Kidney tubule cell (primary cell): ENCODE data around the gene DLL1.

Experiments
- DNase-seq: peaks from one replicate; pipeline ENCODE4 v3.0.0-alpha.2; 2018; ENCODE audit warnings: low spot score

DLL1 gene

DNA sequence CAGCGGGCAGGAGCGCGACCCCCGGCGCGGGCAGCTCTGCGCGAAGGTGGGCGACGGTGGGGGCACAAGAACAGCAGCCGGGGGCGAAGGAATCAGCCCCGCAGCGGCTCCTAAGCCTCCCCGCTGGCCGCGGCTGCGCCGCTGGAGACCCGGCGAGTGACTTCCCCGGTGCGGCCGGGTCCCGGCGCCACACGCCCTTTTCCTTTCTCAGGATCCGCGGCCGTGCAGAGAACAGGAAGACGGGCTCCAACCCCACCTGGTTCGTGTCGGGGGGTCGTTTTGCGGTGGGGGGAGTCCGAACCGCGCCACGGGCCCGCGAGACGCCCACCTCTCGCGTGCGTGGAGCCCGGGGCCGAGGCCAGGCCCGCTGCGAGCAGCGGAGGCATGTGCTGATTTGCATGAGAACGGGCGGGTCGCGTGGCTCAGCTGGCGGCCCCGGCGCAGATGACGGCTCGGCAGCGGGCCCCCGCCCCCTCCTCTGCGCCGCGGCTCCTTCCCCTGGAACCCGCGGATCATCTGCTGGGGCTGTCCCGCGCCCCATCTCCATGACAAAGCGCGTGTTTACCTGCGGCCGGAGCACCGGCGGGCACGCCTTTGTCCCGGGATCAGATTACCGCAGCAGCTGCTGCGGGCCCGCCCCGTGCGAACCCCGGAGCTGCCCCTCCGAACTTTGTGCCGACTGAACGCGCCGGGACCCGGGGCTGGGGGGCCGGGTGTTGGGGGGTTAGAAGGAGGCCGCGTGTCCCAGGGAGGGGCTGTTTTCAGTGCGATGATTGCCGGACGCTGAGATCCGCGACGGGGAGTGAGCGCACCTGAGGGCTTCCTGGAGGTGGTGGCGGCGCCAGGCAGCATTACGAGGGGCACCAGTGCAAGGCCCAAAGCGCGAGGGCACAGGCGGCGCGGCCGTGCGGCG, 4.9 kb upstream of the DLL1 start:
- DNase-seq = peak; percentile 26

DNA sequence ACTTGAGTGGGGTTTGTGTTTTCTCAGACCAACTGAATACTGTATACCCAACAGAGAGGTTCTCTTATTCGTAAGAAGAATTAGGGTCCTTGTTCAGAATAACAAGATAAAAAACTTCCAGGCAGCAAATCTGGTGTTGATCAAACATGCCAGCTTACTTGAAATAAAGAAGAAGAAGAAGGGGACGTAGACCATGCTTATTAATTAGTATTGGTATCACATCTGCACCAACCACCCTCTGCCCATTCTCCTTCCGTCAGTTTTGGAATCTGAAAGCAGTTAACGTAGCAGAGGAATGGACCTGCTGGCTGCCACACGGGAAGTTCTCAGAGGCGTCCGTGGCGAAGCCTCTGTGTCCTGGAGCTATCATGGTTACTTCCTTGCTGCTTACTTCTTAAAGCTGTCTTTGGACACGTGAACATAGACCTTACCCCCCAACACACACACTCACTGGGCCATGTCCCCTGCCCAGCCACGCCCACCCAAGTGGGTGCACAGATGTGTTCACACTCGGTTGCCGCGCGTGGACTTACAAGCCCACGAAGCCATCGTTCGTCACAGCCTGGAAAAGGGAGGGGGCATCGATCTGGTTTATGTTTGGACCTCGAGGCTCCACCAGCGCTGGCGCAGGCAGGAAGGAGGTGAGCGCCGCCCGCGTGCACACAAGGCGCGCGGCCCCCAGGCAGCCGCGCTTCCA, 4.1 kb upstream of the DLL1 start:
- no peak for DNase-seq

DNA sequence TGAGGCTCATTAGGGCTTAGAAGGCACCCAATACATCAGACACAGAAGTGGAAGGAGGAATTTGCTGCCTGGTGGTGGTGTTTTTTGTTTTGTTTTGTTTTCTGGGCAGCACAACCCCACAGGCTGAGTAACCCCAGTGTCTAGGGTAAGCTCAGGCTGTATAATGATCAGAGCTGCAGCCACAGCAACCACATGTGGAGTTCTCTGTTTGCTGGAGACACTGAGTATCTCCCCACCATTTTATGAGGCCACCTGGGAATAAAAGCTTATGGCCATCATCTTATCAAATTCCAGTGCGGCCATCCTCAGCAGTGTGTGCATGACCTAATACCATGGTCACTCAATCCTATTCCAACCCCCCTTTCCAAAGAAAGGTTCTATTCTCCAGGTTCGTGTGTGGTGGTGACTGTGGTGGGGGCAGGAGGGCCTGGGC, 3.4 kb upstream of the DLL1 start:
- peak; percentile 18 for DNase-seq

- no peak for DNase-seq
Observed at GRCh38 chr6:170293341-170294231, 2.7 kb upstream of the DLL1 start.

DNA sequence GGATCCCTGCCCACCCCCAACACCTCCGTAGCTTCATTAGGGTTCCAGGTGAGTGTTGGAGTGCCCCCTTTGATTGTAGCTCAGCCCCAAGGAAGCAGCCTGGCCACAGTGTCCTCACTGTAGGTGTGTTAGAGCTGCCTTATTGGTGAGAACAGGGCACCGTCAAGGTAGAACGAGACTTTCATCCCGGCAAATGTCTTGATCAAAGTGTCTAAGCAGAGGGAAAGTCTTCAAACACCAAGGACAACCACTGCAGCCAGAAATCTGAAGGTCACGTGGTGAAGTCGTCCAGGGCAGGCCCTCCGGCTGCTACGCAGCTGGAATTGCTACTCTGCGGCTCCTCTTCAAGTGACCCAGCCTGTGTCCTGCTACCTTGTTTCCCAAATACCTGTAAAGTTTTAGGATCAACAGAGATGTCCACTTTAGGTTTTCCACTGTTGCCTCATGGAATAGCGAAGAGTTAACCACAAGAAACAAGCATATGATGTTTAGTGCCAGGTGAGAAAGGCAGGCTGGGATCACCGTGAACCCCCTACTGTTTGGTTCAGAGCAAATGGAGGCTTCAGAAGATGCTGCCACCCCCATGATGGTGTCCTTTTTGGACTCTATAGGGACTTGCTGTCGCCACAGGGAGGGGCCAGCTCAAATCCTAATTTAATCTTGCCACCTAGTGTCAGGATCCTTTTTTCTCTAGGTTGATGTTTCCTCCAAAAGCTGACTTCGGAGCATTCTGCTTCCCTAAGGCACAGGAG, 1.7 kb upstream of the DLL1 start:
- no peak for DNase-seq

- no peak for DNase-seq
Observed at GRCh38 chr6:170292111-170292406, 1.2 kb upstream of the DLL1 start.

DNA sequence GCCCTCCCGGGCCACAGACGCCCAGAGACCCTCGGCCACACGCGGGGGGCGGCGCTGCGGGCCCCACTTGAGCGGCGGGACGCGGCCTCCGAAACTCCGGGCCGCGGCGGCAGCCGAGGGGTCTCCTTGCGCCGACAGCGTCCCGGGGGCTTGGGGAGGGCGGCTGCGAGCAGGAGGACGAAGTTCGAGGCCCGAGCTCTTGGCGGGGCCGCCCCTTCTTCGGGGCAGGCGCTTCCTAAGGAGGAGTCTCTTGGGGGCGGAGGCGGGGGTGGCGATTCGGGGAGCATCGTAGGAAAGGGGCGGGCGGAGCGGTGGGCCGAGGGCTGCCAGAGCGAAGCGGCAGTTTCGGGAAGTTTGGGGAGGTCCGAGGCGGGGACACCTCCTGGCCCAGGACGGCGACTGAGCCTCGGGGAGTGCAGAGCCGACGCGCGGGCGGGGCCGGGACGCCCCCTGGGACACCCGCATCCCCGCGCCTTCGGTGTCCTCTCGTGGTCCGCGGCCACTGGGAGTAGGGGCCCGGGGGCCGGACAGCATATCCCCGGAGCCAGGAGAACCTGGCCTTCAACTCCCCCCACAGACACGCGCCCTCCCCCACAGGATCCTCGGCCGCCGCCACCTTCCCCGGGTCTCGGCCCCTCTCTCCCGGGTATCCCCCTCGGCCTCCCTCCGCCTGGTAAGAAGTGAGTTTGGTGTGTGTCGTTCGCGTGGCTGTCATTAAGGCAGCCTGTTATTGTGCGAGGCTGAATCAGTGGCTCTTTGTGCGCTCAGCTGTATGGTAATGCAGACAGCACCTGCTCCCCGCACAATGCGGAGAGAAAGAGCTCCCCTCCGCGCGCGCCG, 613 bp upstream of the DLL1 start:
- DNase-seq = peak; percentile 22

DNA sequence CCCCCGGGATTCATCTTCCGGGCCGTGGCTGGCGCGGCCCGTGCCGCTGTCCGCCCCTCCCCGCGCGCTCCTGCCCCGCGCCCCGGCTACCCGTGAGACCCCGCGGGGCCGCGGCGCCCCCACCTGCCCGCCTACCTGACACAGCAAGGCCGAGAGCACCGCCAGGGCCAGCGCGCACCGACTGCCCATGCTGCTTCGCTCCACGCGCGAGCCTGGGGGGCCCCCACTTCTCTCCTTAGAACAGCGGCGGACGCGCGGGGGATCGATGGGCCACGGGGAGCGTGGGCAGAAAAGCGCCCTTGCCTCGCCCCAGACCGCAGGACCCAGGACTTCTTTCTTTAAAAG, 955 bp downstream of the DLL1 start:
- DNase-seq = no peak

DNA sequence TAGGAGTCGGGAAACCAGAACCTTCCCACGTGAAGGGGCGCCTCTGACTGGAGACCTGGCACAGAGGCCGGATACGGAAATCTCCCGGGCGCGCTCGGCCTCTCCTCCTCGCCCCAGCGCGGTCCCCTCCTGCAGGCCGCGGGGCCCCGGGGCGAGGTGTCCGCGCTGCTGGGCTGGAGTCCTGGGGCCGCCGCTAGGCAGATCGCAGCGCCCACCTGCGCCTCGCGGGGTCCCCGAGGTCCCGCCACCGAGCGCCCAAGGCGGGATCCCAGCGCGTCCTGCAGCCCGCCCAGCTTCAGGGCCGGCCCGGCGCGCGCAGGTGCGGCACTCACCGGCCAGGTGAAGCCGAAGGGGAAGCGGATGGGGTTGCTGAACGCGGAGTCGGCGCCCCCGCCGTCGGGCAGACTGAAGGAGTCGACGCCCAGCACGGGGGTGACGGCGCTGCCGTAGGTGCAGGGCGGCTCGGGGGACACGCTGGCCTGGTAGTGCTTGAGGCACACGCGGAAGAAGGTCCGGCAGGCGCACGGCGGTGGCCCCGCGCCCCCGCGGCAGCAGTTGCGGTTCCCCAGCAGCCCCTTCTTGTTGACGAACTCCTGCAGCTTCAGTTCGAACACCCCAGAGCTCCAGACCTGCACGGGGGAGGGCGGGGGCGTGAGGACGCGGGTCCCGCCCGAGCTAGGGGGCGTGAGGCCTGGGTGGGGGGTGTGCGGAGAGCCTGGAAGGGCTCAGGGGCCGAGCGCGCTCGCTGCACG, 1.5 kb downstream of the DLL1 start:
- no peak for DNase-seq

GRCh38 chr6:170288852-170289179, 2.1 kb downstream of the DLL1 start:
- no peak for DNase-seq

- no peak for DNase-seq
Observed at GRCh38 chr6:170288091-170288631, 2.7 kb downstream of the DLL1 start.

- no peak for DNase-seq
Observed at GRCh38 chr6:170287371-170287876, 3.5 kb downstream of the DLL1 start.

- DNase-seq = no peak
Observed at GRCh38 chr6:170286934-170287265, 4.0 kb downstream of the DLL1 start.

DNA sequence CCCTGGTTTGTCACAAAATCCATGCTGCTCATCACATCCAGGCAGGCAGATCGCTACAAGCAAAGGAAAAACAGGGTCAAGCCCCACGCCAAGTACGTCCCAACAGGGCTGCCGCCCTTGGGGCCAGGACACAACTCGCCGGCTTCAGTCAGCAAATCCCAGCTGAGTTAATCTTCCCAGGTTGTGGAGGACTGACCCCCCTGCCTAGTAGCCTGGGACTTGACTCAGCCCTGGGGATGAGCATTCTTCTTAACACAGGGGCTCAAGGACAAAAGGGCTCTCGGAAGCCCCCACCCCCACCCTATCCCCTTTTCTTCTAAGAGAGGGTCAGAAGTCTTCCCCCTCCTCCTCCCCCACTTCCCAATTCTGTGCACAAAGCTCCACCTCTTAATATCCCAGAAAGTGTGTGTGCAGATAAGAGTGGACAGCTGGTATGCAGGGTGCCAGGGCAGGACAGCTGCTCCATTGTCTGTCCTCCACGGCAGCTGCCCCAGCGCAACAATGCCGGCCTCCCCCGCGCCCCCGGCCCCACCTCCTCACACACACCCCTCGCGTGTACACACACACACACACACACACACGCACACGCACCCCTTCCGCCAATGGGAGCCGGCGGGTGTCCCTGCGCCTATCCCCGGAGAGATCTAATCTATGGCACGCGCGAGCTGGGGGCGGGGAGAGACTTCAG, 4.5 kb downstream of the DLL1 start:
- no peak for DNase-seq

DNA sequence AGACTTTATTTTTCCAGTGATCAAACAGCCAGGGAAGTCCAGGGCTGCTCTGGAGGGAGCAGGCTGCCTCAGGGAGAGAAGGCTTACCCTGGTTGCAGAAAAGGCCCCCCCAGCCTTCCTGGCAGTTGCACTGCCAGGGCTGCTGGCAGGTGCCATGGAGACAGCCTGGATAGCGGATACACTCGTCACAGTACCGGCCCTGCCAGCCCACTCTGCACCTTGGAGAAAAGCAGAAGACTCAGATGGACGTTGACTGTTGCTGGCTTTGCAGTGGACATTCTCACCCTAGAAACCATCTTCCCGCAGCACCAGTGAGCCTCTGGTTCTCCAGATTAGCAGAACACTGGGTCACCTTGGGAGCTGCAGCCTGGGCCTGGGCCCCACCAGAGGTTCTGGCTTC, 5.4 kb downstream of the DLL1 start:
- no peak for DNase-seq

GRCh38 chr6:170284866-170285469, 5.9 kb downstream of the DLL1 start:
- DNase-seq = no peak

GRCh38 chr6:170284126-170284773, 6.6 kb downstream of the DLL1 start:
- DNase-seq = no peak
